A673 (cell line): ENCODE data around the gene CLEC3B. TPM values are rescaled to one million over a fixed set of nuclear protein-coding genes. Genes with fewer than 3 reads are reported as not detected.

Source experiments
- BruUV-seq: library from RNA; stranded (reverse); fragments of 400-500 nt; replicated peaks from 2 replicates; lab custom pipeline; 2021; lab: Mats Ljungman, UMichigan
- CTCF ChIA-PET: fragments of 300-600 bp; sonication (Branson Sonifier 250); formaldehyde crosslinking; loops from one replicate; lab custom pipeline; 2022; ENCODE audit warnings: antibody characterized with exemption; lab: Charles Lee
- POLR2A ChIA-PET: fragments of 300-600 bp; sonication (Branson Sonifier 250); formaldehyde crosslinking; loops from one replicate; lab custom pipeline; 2022; ENCODE audit warnings: antibody characterized with exemption; ENCODE audit not compliant: low non-redundant PET; lab: Charles Lee
- DNase-seq: peaks from one replicate; pipeline ENCODE4 v3.0.0-alpha.2; 2015; ENCODE audit warnings: low spot score
- H3K27ac ChIP-seq: fragments of 200-600 bp; sonication (generic); 2 replicates; pipeline ENCODE4 v1.5.1; 2016; ENCODE audit warnings: mixed run types, low read depth, mild to moderate bottlenecking, mixed read lengths, antibody characterized with exemption, low read length; ENCODE audit not compliant: poor library complexity, severe bottlenecking
- H3K27me3 ChIP-seq: fragments of 200-600 bp; sonication (generic); replicated peaks from 2 replicates; pipeline ENCODE4 v1.6.1; 2017; ENCODE audit warnings: mixed run types, low read depth, mild to moderate bottlenecking, mixed read lengths, antibody characterized with exemption, low read length; ENCODE audit not compliant: insufficient read depth, poor library complexity
- H3K36me3 ChIP-seq: fragments of 200-600 bp; sonication (generic); 2 replicates; pipeline ENCODE4 v1.6.1; 2016; ENCODE audit warnings: mixed run types, mild to moderate bottlenecking, mixed read lengths, antibody characterized with exemption, low read length; ENCODE audit not compliant: insufficient read depth, poor library complexity, severe bottlenecking
- H3K4me1 ChIP-seq: fragments of 200-600 bp; sonication (generic); 2 replicates; pipeline ENCODE4 v1.6.1; 2017; ENCODE audit warnings: mixed run types, mild to moderate bottlenecking, mixed read lengths, antibody characterized with exemption, low read length; ENCODE audit not compliant: insufficient read depth, poor library complexity, severe bottlenecking
- H3K4me3 ChIP-seq: fragments of 200-600 bp; sonication (generic); 2 replicates; pipeline ENCODE4 v1.5.1; 2016; ENCODE audit warnings: low read depth, mixed run types, mild to moderate bottlenecking, mixed read lengths, low read length; ENCODE audit not compliant: poor library complexity, severe bottlenecking
- H3K9me3 ChIP-seq: fragments of 200-600 bp; sonication (generic); 2 replicates; pipeline ENCODE4 v1.6.1; 2016; ENCODE audit warnings: mixed run types, low read depth, mild to moderate bottlenecking, mixed read lengths, antibody characterized with exemption, low read length; ENCODE audit not compliant: poor library complexity, severe bottlenecking
- CTCF ChIP-seq: fragments of 300-800, 200-600 bp; sonication (generic); conservative IDR thresholded peaks from 2 replicates; pipeline ENCODE4 v1.5.1; 2017; ENCODE audit warnings: low read depth, mild to moderate bottlenecking, antibody characterized with exemption, low read length, moderate library complexity, mixed read lengths
- EZH2 ChIP-seq: fragments of 200-600 bp; sonication (generic); IDR thresholded peaks from 2 replicates; pipeline ENCODE4 v1.6.1; 2017; ENCODE audit warnings: borderline replicate concordance, low read depth, mild to moderate bottlenecking, mixed read lengths, antibody characterized with exemption, low read length; ENCODE audit not compliant: poor library complexity, severe bottlenecking
- intact Hi-C: fragments of 100-400 bp; cut with micrococcal nuclease; formaldehyde crosslinking; loops from one replicate; pipeline ENCODE4 v1.10.0; 2022; ENCODE audit not compliant: unreplicated experiment
- total RNA-seq: library from RNA; stranded (reverse); gene quantifications from 2 replicates; pipeline ENCODE4 v1.2.3, GENCODE V29; 2021

CLEC3B gene
- total RNA-seq, 1 experiment from 2014 or later: 1.0 TPM

DNA sequence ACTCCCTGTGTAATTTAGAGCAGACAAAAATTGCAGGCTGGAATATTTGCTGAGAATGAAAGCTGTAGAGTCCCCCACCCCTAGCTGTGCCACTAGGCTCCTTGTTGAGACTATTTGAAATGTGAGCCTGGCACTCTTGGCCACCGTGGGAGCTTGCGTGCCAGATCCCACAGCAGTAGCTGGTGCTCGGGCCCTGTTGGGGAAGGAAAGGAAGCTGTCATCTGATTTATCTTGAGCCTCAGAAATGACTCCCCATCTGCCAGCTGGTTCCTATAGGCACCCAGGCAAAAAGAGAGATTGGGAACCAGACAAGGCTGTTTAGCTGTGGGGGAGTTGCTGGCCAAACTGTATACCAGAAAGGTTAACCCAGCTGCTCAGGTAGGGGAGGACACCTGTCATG lies 23.4 kb upstream of the CLEC3B start:
- peaks cover 75% of the 10 kb centered on the region for H3K36me3 ChIP-seq
- no peaks in the 10 kb centered on the region for H3K9me3 ChIP-seq
- H3K27me3 ChIP-seq: no peaks in the 10 kb centered on the region
- H3K4me3 ChIP-seq: no peak overlapping the region
- CTCF ChIA-PET: no interaction called here
- intact Hi-C loops: no loop called here
- no peak overlapping the region for H3K27ac ChIP-seq
- DNase-seq: no peak
- no peak for TF ChIP-seq CTCF
- POLR2A ChIA-PET: no interaction called here
- peaks cover 1% of the 10 kb centered on the region for H3K4me1 ChIP-seq
- BruUV-seq: no TSS peak

DNA sequence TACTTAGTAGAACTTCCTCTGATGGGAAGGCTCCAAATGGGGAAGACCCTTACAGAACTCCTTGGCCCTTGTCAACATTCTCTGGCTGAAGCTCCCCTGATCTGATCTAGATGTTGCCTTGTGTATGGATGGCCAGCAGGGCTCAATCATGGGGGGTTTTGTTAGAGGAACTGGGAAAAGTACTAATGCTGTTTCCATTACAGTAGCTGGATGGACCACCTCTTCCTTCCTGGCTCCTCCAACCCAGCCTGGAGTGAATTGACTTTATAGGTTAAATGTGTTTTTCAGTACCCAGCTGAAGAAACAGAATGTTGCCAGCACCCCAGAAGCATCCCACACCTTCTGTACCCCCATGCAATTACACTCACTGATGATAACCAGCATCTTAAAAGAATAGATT lies 22.7 kb upstream of the CLEC3B start:
- intact Hi-C loops: no loop called here
- H3K27me3 ChIP-seq: no peaks in the 10 kb centered on the region
- peaks cover 70% of the 10 kb centered on the region for H3K36me3 ChIP-seq
- no peak overlapping the region for H3K27ac ChIP-seq
- ChIA-PET CTCF (no interaction called here), POLR2A (no interaction called here)
- no peak overlapping the region for H3K4me3 ChIP-seq
- no TSS peak for BruUV-seq
- no peak for TF ChIP-seq EZH2
- TF ChIP-seq CTCF: no peak
- no peaks in the 10 kb centered on the region for H3K9me3 ChIP-seq
- DNase-seq: no peak
- no peaks in the 10 kb centered on the region for H3K4me1 ChIP-seq

- H3K4me3 ChIP-seq: no peak overlapping the region
- H3K36me3 ChIP-seq: peaks cover 71% of the 10 kb centered on the region
- H3K4me1 ChIP-seq: no peaks in the 10 kb centered on the region
- intact Hi-C loops: no loop called here
- no peak overlapping the region for H3K27ac ChIP-seq
- no peak for TF ChIP-seq CTCF
- TF ChIP-seq EZH2: no peak
- no peaks in the 10 kb centered on the region for H3K9me3 ChIP-seq
- ChIA-PET POLR2A (no interaction called here), CTCF (no interaction called here)
- H3K27me3 ChIP-seq: no peaks in the 10 kb centered on the region
- DNase-seq: no peak
- BruUV-seq: no TSS peak
Measured at GRCh38 chr3:45003859-45004258, 22.2 kb upstream of the CLEC3B start.
